H1 (cell line): ENCODE results near the gene SLC7A14. TPM values are rescaled to one million over a fixed set of nuclear protein-coding genes. Genes with fewer than 3 reads are reported as not detected.

Experiments used
- CTCF ChIA-PET: fragments of 300-600 bp; sonication (Branson Sonifier 250); formaldehyde crosslinking; loops from one replicate; lab custom pipeline; 2021; ENCODE audit not compliant: partially characterized antibody; lab: Charles Lee
- POLR2A ChIA-PET: fragments of 300-600 bp; sonication (Branson Sonifier 250); formaldehyde crosslinking; loops from one replicate; lab custom pipeline; 2021; ENCODE audit warnings: inconsistent platforms; ENCODE audit not compliant: partially characterized antibody; lab: Charles Lee
- DNase-seq, 2 experiments: peaks; one replicate each; pipeline versions ENCODE4 v3.0.0 to v3.0.0-alpha.2; 2010 to 2022; ENCODE audit warnings: low spot score in 2 of 2, low read depth in 1 of 2, mixed read lengths in 1 of 2
- FAIRE-seq: peaks from 2 replicates; lab custom pipeline; 2011; peaks lifted over from hg19 to GRCh38; lab: Jason Lieb, UNC
- H2AFZ ChIP-seq: 2 replicates; pipeline ENCODE4 v1.8.1; 2012; ENCODE audit warnings: low read length, inconsistent platforms
- H2AK5ac ChIP-seq: 2 replicates; pipeline ENCODE4 v1.6.1; 2013; ENCODE audit warnings: low read depth, low read length
- H2BK120ac ChIP-seq: replicated peaks from 2 replicates; pipeline ENCODE3; 2013; ENCODE audit warnings: low read depth, low read length, inconsistent platforms
- H2BK12ac ChIP-seq: 2 replicates; pipeline ENCODE4 v1.6.1; 2013; ENCODE audit warnings: low read depth, low read length
- H2BK15ac ChIP-seq: 2 replicates; pipeline ENCODE4 v1.6.1; 2013; ENCODE audit warnings: low read length
- H2BK20ac ChIP-seq: 2 replicates; pipeline ENCODE4 v1.6.1; 2013; ENCODE audit warnings: low read length
- H2BK5ac ChIP-seq: 2 replicates; pipeline ENCODE4 v1.6.1; 2013; ENCODE audit warnings: low read depth, low read length
- H3K14ac ChIP-seq: 2 replicates; pipeline ENCODE4 v1.6.1; 2013; ENCODE audit warnings: inconsistent platforms; ENCODE audit not compliant: insufficient read length
- H3K18ac ChIP-seq: 2 replicates; pipeline ENCODE4 v1.6.1; 2013; ENCODE audit warnings: low read length; ENCODE audit errors: extremely low read depth
- H3K23ac ChIP-seq: 2 replicates; pipeline ENCODE4 v1.6.1; 2013; ENCODE audit warnings: inconsistent platforms; ENCODE audit not compliant: insufficient read length
- H3K23me2 ChIP-seq: 2 replicates; pipeline ENCODE4 v1.6.1; 2013; ENCODE audit warnings: low read depth, low read length
- H3K27ac ChIP-seq: 2 replicates; pipeline ENCODE4 v1.6.1; 2011; ENCODE audit warnings: low read depth, low read length, inconsistent platforms
- H3K27me3 ChIP-seq, 4 experiments: replicated peaks in 1 of 4; 1 replicate in 1 of 4; 2 replicates in 3 of 4; pipeline versions ENCODE4 v1.6.1 to v1.8.1; 2011 to 2013; ENCODE audit warnings: low read length in 3 of 4, mild to moderate bottlenecking in 3 of 4, inconsistent platforms in 2 of 4, mixed read lengths in 2 of 4, moderate library complexity in 1 of 4; ENCODE audit not compliant: control insufficient read depth in 3 of 4, insufficient read depth in 3 of 4; ENCODE audit errors: extremely low read depth in 1 of 4
- H3K36me3 ChIP-seq, 4 experiments: 2 replicates each; pipeline versions ENCODE4 v1.6.1 to v1.8.1; 2011 to 2013; ENCODE audit warnings: mild to moderate bottlenecking in 4 of 4, low read length in 3 of 4, moderate library complexity in 2 of 4, control low read depth in 1 of 4, inconsistent platforms in 1 of 4; ENCODE audit not compliant: insufficient read depth in 4 of 4, control insufficient read depth in 2 of 4
- H3K4ac ChIP-seq: replicated peaks from 2 replicates; pipeline ENCODE3; 2013; ENCODE audit warnings: low read length, low read depth, mixed read lengths, inconsistent platforms; ENCODE audit not compliant: insufficient read length
- H3K4me1 ChIP-seq, 4 experiments: replicated peaks in 1 of 4; 1 replicate in 1 of 4; 2 replicates in 3 of 4; pipeline versions ENCODE4 v1.6.1 to v1.8.1; 2011 to 2013; ENCODE audit warnings: low read length in 3 of 4, inconsistent platforms in 2 of 4, mixed read lengths in 1 of 4; ENCODE audit not compliant: insufficient read depth in 4 of 4, control insufficient read depth in 3 of 4
- H3K4me2 ChIP-seq, 2 experiments: 2 replicates each; pipeline versions ENCODE4 v1.6.1 to v1.8.1; 2011 to 2013; ENCODE audit warnings: low read depth in 2 of 2, low read length in 2 of 2, control low read depth in 1 of 2, inconsistent platforms in 1 of 2, mild to moderate bottlenecking in 1 of 2; ENCODE audit not compliant: insufficient read depth in 1 of 2
- H3K4me3 ChIP-seq, 4 experiments: fragments of 200-600, 300-600 bp in 1 of 4; sonication (generic), shearing (Covaris generic), sonication (Bioruptor Twin) in 1 of 4; 2 replicates each; pipeline versions ENCODE4 v1.5.1 to v1.8.1; 2011 to 2016; ENCODE audit warnings: low read length in 4 of 4, low read depth in 3 of 4, control low read depth in 2 of 4, inconsistent platforms in 2 of 4, mild to moderate bottlenecking in 2 of 4, mixed read lengths in 1 of 4, moderate library complexity in 1 of 4; ENCODE audit not compliant: insufficient read depth in 2 of 4; ENCODE audit errors: extremely low read depth in 1 of 4
- H3K56ac ChIP-seq: replicated peaks from 2 replicates; pipeline ENCODE3; 2013; ENCODE audit warnings: low read depth, mild to moderate bottlenecking, mixed read lengths, low read length, inconsistent platforms; ENCODE audit not compliant: insufficient read length
- H3K79me1 ChIP-seq: 2 replicates; pipeline ENCODE4 v1.6.1; 2013; ENCODE audit warnings: low read depth, low read length, control low read depth
- H3K79me2 ChIP-seq, 2 experiments: 2 replicates each; pipeline versions ENCODE4 v1.6.1 to v1.8.1; 2012 to 2013; ENCODE audit warnings: low read length in 2 of 2, mild to moderate bottlenecking in 2 of 2, inconsistent platforms in 1 of 2; ENCODE audit not compliant: insufficient read depth in 2 of 2, control insufficient read depth in 1 of 2
- H3K9ac ChIP-seq, 4 experiments: replicated peaks in 1 of 4; 1 replicate in 1 of 4; 2 replicates in 3 of 4; pipeline versions ENCODE4 v1.6.1 to v1.8.1; 2011 to 2013; ENCODE audit warnings: low read depth in 3 of 4, low read length in 3 of 4, control low read depth in 2 of 4, mild to moderate bottlenecking in 2 of 4, moderate library complexity in 2 of 4, inconsistent platforms in 1 of 4; ENCODE audit errors: extremely low read depth in 1 of 4
- H3K9me3 ChIP-seq, 2 experiments: 2 replicates each; pipeline versions ENCODE4 v1.6.1 to v1.8.1; 2012 to 2013; ENCODE audit warnings: mild to moderate bottlenecking in 2 of 2, moderate library complexity in 2 of 2, control low read depth in 1 of 2, inconsistent platforms in 1 of 2, low read depth in 1 of 2, low read length in 1 of 2, mixed read lengths in 1 of 2; ENCODE audit not compliant: insufficient read depth in 2 of 2
- H4K20me1 ChIP-seq, 2 experiments: replicated peaks in 1 of 2; 2 replicates each; pipeline versions ENCODE3 to v1.8.1; 2011 to 2013; ENCODE audit warnings: inconsistent platforms in 2 of 2, low read length in 2 of 2, mild to moderate bottlenecking in 1 of 2; ENCODE audit not compliant: insufficient read depth in 2 of 2, control insufficient read depth in 1 of 2
- H4K5ac ChIP-seq: 2 replicates; pipeline ENCODE4 v1.6.1; 2013; ENCODE audit warnings: low read length, low read depth, mixed read lengths, inconsistent platforms; ENCODE audit not compliant: insufficient read length
- H4K8ac ChIP-seq: 2 replicates; pipeline ENCODE4 v1.8.0; 2013; ENCODE audit warnings: mild to moderate bottlenecking, moderate library complexity, low read length, inconsistent platforms; ENCODE audit not compliant: insufficient read depth; ENCODE audit errors: extremely low read depth
- H4K91ac ChIP-seq: replicated peaks from 2 replicates; pipeline ENCODE3; 2013; ENCODE audit warnings: low read length, mixed read lengths, inconsistent platforms; ENCODE audit not compliant: insufficient read length
- CBX5 ChIP-seq: fragments of 300-800, 300-1000 bp; sonication (generic); IDR thresholded peaks from 2 replicates; pipeline ENCODE4 v1.7.1; 2016; ENCODE audit warnings: antibody characterized with exemption, low read length, low read depth
- CBX8 ChIP-seq: fragments of 300-800, 300-1000 bp; sonication (generic); IDR thresholded peaks from 2 replicates; pipeline ENCODE4 v1.7.1; 2016; ENCODE audit warnings: low read depth, low read length, borderline replicate concordance
- FOSL1 ChIP-seq: IDR thresholded peaks from 2 replicates; pipeline ENCODE4 v1.6.1; 2011; ENCODE audit warnings: mild to moderate bottlenecking, low read depth, low read length, moderate library complexity; ENCODE audit not compliant: insufficient read depth
- GTF2F1 ChIP-seq: IDR thresholded peaks from 2 replicates; pipeline ENCODE4 v1.6.1; 2012; ENCODE audit warnings: low read depth, low read length, improper control_type of control experiment, borderline replicate concordance
- KDM1A ChIP-seq: fragments of 200-600, 300-600 bp; sonication (generic); IDR thresholded peaks from 2 replicates; pipeline ENCODE4 v1.7.1; 2016; ENCODE audit warnings: mild to moderate bottlenecking, low read length, borderline replicate concordance
- PHF8 ChIP-seq: fragments of 200-600 bp; sonication (generic); conservative IDR thresholded peaks from 2 replicates; pipeline ENCODE4 v1.7.1; 2012; ENCODE audit warnings: low read depth, mild to moderate bottlenecking, inconsistent platforms, low read length, moderate library complexity
- POLR2AphosphoS5 ChIP-seq: IDR thresholded peaks from 2 replicates; pipeline ENCODE4 v1.6.1; 2011; ENCODE audit warnings: low read depth, low read length
- RAD21 ChIP-seq, 2 experiments: IDR thresholded peaks in 1 of 2; conservative IDR thresholded peaks in 1 of 2; 2 replicates each; pipeline ENCODE4 v1.6.1; 2011; ENCODE audit warnings: low read depth in 2 of 2, low read length in 2 of 2, improper control_type of control experiment in 1 of 2, inconsistent platforms in 1 of 2, mild to moderate bottlenecking in 1 of 2, moderate library complexity in 1 of 2
- RBBP5 ChIP-seq: IDR thresholded peaks from 2 replicates; pipeline ENCODE4 v1.7.1; 2012; ENCODE audit warnings: low read depth, mild to moderate bottlenecking, inconsistent platforms, low read length, moderate library complexity, borderline replicate concordance
- SRF ChIP-seq: IDR thresholded peaks from 2 replicates; pipeline ENCODE4 v1.6.1; 2011; ENCODE audit warnings: mild to moderate bottlenecking, low read depth, low read length, moderate library complexity
- WGBS, 2 experiments: shearing (Covaris generic) in 1 of 2; methylation state at CpG; one replicate each; pipeline versions ENCODE4 v1.1.6 to v1.1.7; 2013 to 2015; ENCODE audit warnings: low lambda C conversion rate in 2 of 2, mixed read lengths in 2 of 2, inconsistent platforms in 1 of 2, low coverage in 1 of 2, missing lambda C conversion rate in 1 of 2; ENCODE audit not compliant: insufficient replicate concordance in 2 of 2, insufficient coverage in 1 of 2, insufficient read length in 1 of 2; ENCODE audit errors: extremely low coverage in 1 of 2, missing lambda C conversion rate in 1 of 2; 5-methylcytosine and 5-hydroxymethylcytosine counted together
- polyA plus RNA-seq, 7 experiments: library from polyadenylated mRNA; depleted of rRNA in 3 of 7; stranded (reverse) in 5 of 7; unstranded in 2 of 7; fragments of >200 nt in 5 of 7; fragments of 200-250 nt in 2 of 7; gene quantifications; 1 replicate in 5 of 7; 2 replicates in 1 of 7; 4 replicates in 1 of 7; pipeline versions ENCODE4 v1.2.1 to v1.2.3, GENCODE V29; 2011 to 2013; ENCODE audit warnings: missing spikeins in 2 of 7, mixed read lengths in 2 of 7
- total RNA-seq: library from RNA; stranded (reverse); fragmentation: NEBNext Ultra II Directional; extraction: Animal tissue kit (Norgen Biotek cat#: 25700); gene quantifications from 2 replicates; pipeline ENCODE4 v1.2.1, GENCODE V29; 2021

SLC7A14 gene
- total and polyA plus RNA-seq, 2 of the 8 experiments (the other 6 are each of a cell fraction or from before 2014, with no cell fraction given), result 0.21 to 0.95 TPM

DNA sequence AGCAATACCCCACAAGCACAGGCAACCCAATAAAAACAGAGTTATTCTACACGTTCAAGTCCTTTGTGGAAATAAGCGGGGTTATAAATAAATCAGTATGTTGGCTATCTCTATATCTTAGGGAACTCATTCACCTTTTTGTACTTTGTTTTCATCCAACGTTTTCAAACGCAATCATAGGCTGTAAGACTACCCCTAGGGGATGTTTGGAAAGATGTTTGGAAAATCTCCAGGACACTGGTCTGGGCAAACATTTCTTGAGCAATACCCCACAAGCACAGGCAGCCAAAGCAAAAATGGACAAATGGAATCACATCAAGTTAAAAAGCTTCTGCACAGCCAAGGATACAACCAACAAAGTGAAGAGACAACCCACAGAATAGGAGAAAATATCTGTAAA is 97.1 kb downstream of the SLC7A14 start:
- H2BK15ac ChIP-seq, result no peak overlapping the region
- no peaks in the 10 kb centered on the region for H3K27me3 ChIP-seq
- no peak overlapping the region for H3K4me3 ChIP-seq
- no peaks in the 10 kb centered on the region for H4K20me1 ChIP-seq
- H3K56ac ChIP-seq, result no peak overlapping the region
- H3K36me3 ChIP-seq, result no peaks in the 10 kb centered on the region
- no peaks in the 10 kb centered on the region for H3K9me3 ChIP-seq
- H2BK5ac ChIP-seq, result no peak overlapping the region
- WGBS, 2 experiments, result 85% methylated on average over 4 of the region's 4 CpGs; no CpG with 5 or more reads in 1 of the 2 experiments
- H4K8ac ChIP-seq, result no peak overlapping the region
- H3K18ac ChIP-seq, result no peak overlapping the region
- POLR2A ChIA-PET, result no interaction called here
- H3K9ac ChIP-seq, result no peak overlapping the region
- no peak overlapping the region for H2AK5ac ChIP-seq
- H3K27ac ChIP-seq, result no peak overlapping the region
- H3K79me2 ChIP-seq, result no peaks in the 10 kb centered on the region
- no peak overlapping the region for H4K91ac ChIP-seq
- H3K4ac ChIP-seq, result no peak overlapping the region
- peaks cover 0 to 5% (median 2%) of the 10 kb centered on the region in 4 experiments; a peak in 3 of 7 replicates for H3K4me1 ChIP-seq
- FAIRE-seq, result no peak
- no peak for TF ChIP-seq FOSL1
- TF ChIP-seq CBX8, result no peak
- no peak for TF ChIP-seq SRF
- TF ChIP-seq RBBP5, result no peak
- no peak for TF ChIP-seq KDM1A
- TF ChIP-seq GTF2F1, result no peak
- TF ChIP-seq RAD21 (IDR thresholded peaks at IDR 0.05 in 1 of 2, conservative IDR thresholded peaks at IDR 0.05 in 1 of 2; ENCODE audit: low read depth in 2 of 2, low read length in 2 of 2), result no peak
- no peak for TF ChIP-seq POLR2AphosphoS5
- TF ChIP-seq CBX5, result no peak
- no peak for TF ChIP-seq PHF8
- TF ChIP-seq, all 59 proteins: peak for 0
- Histone ChIP-seq H3K4me2 (no peak overlapping the region), H3K23me2 (no peaks in the 10 kb centered on the region), H2AFZ (no peak overlapping the region), H2BK12ac (no peak overlapping the region), H4K5ac (no peak overlapping the region), H3K14ac (no peak overlapping the region), H3K79me1 (no peaks in the 10 kb centered on the region), H3K23ac (no peak overlapping the region), H2BK20ac (no peak overlapping the region), H2BK120ac (no peak overlapping the region)
- no peak for DNase-seq
- CTCF ChIA-PET, result interaction anchor here (1.0 kb wide), 1 partner anchor 153 kb away, joined by 3 read pairs; no protein-coding TSS in a partner anchor
